SK-N-SH (cell line): ENCODE data around the gene TRPC4. TPM values are rescaled to one million over a fixed set of nuclear protein-coding genes. Genes with fewer than 3 reads are reported as not detected.

Source experiments
- CTCF ChIA-PET: fragments of 300-600, 350-600 bp; formaldehyde crosslinking; extraction: SDS; loops from one replicate; lab custom pipeline; 2021; lab: Yijun Ruan, JAX
- POLR2A ChIA-PET: fragments of 350-600 bp; sonication (Branson Sonifier 250); formaldehyde crosslinking; extraction: SDS; loops from one replicate; lab custom pipeline; 2020; ENCODE audit warnings: antibody characterized with exemption, inconsistent platforms; lab: Yijun Ruan, JAX
- DNase-seq: peaks from one replicate; pipeline ENCODE4 v3.0.0; 2012
- H2AFZ ChIP-seq: fragments of 200-600 bp; sonication (generic); 2 replicates; pipeline ENCODE4 v1.8.1; 2016; ENCODE audit warnings: antibody characterized with exemption, mild to moderate bottlenecking, low read depth
- H3F3A ChIP-seq: fragments of 200-600 bp; sonication (generic); replicated peaks from 2 replicates; pipeline ENCODE3; 2016; ENCODE audit warnings: antibody characterized with exemption, mild to moderate bottlenecking; ENCODE audit not compliant: insufficient read depth
- H3K27ac ChIP-seq, 2 experiments: fragments of 200-500 bp in 1 of 2; fragments of 200-600 bp in 1 of 2; sonication (Bioruptor generic) in 1 of 2; sonication (generic), shearing (Covaris generic) in 1 of 2; 2 replicates each; pipeline versions ENCODE4 v1.5.1 to v1.6.1; 2014 to 2016; ENCODE audit warnings: low read depth in 2 of 2, inconsistent platforms in 1 of 2, low read length in 1 of 2, mild to moderate bottlenecking in 1 of 2, mixed read lengths in 1 of 2
- H3K27me3 ChIP-seq: fragments of 200-600 bp; sonication (generic), shearing (Covaris generic); 2 replicates; pipeline ENCODE4 v1.6.1; 2016; ENCODE audit warnings: mixed run types; ENCODE audit not compliant: insufficient read depth
- H3K36me3 ChIP-seq, 2 experiments: fragments of 200-500 bp in 1 of 2; fragments of 200-600 bp in 1 of 2; sonication (Bioruptor generic) in 1 of 2; sonication (generic) in 1 of 2; replicated peaks in 1 of 2; 2 replicates each; pipeline versions ENCODE3 to v1.5.1; 2014 to 2016; ENCODE audit warnings: low read length in 1 of 2, mild to moderate bottlenecking in 1 of 2; ENCODE audit not compliant: insufficient read depth in 2 of 2, control insufficient read depth in 1 of 2
- H3K4me1 ChIP-seq, 2 experiments: fragments of 200-500 bp in 1 of 2; fragments of 200-600 bp in 1 of 2; sonication (Bioruptor generic) in 1 of 2; sonication (generic), shearing (Covaris generic) in 1 of 2; 2 replicates each; pipeline versions ENCODE4 v1.5.1 to v1.6.1; 2014 to 2016; ENCODE audit warnings: low read depth in 1 of 2, low read length in 1 of 2, mixed run types in 1 of 2; ENCODE audit not compliant: insufficient read depth in 2 of 2, control insufficient read depth in 1 of 2
- H3K4me2 ChIP-seq: fragments of 200-600 bp; sonication (generic), shearing (Covaris generic); 2 replicates; pipeline ENCODE4 v1.6.1; 2017; ENCODE audit warnings: mixed run types
- H3K4me3 ChIP-seq, 2 experiments: fragments of 200-500 bp in 1 of 2; fragments of 200-600 bp in 1 of 2; sonication (Bioruptor generic) in 1 of 2; sonication (generic), shearing (Covaris generic) in 1 of 2; 2 replicates each; pipeline versions ENCODE4 v1.5.1 to v1.8.1; 2014 to 2016; ENCODE audit warnings: low read depth in 2 of 2, inconsistent platforms in 1 of 2, low read length in 1 of 2, mild to moderate bottlenecking in 1 of 2, mixed read lengths in 1 of 2, moderate library complexity in 1 of 2
- H3K79me2 ChIP-seq: fragments of 200-600 bp; sonication (generic); 2 replicates; pipeline ENCODE4 v1.8.1; 2017; ENCODE audit warnings: mild to moderate bottlenecking; ENCODE audit not compliant: insufficient read depth
- H3K9ac ChIP-seq: fragments of 200-600 bp; sonication (generic); 2 replicates; pipeline ENCODE4 v1.6.1; 2017; ENCODE audit warnings: mixed run types
- H3K9me2 ChIP-seq: fragments of 200-600 bp; sonication (generic); 2 replicates; pipeline ENCODE4 v1.6.1; 2017; ENCODE audit warnings: mixed run types
- H3K9me3 ChIP-seq: fragments of 200-600 bp; sonication (generic); 2 replicates; pipeline ENCODE4 v1.6.1; 2017; ENCODE audit warnings: mixed run types, mild to moderate bottlenecking, moderate library complexity
- H4K20me1 ChIP-seq: fragments of 200-600 bp; sonication (generic); 2 replicates; pipeline ENCODE4 v1.6.1; 2017; ENCODE audit warnings: mild to moderate bottlenecking, mixed run types; ENCODE audit not compliant: insufficient read depth
- CHD2 ChIP-seq: fragments of 150-350 bp; IDR thresholded peaks from 2 replicates; pipeline ENCODE4 v1.6.1; 2018; ENCODE audit warnings: low read length; ENCODE audit not compliant: partially characterized antibody
- CTCF ChIP-seq: fragments of 200-600 bp; sonication (generic); IDR thresholded peaks from 2 replicates; pipeline ENCODE4 v1.6.1; 2017; ENCODE audit warnings: antibody characterized with exemption, mild to moderate bottlenecking, moderate library complexity
- ELF1 ChIP-seq: IDR thresholded peaks from 2 replicates; pipeline ENCODE4 v1.4.0; 2012
- EZH2phosphoT487 ChIP-seq: fragments of 200-600 bp; sonication (generic); IDR thresholded peaks from 2 replicates; pipeline ENCODE4 v1.6.1; 2017; ENCODE audit warnings: low read depth, mixed run types, mild to moderate bottlenecking, antibody characterized with exemption, moderate library complexity, borderline replicate concordance
- FOXJ3 ChIP-seq: sonication (generic); formaldehyde crosslinking; IDR thresholded peaks from 2 replicates; pipeline ENCODE4 v1.5.1; 2020; ENCODE audit warnings: mild to moderate bottlenecking, missing genetic modification reagents
- FOXM1 ChIP-seq: IDR thresholded peaks from 2 replicates; pipeline ENCODE4 v1.4.0; 2012; ENCODE audit warnings: low read depth, mild to moderate bottlenecking
- GABPA ChIP-seq: IDR thresholded peaks from 2 replicates; pipeline ENCODE4 v1.4.0; 2012; ENCODE audit warnings: low read depth, mild to moderate bottlenecking
- GATA2 ChIP-seq: sonication (generic); formaldehyde crosslinking; IDR thresholded peaks from 2 replicates; pipeline ENCODE4 v1.5.0; 2020; ENCODE audit warnings: mild to moderate bottlenecking, missing genetic modification reagents
- JUND ChIP-seq: IDR thresholded peaks from 2 replicates; pipeline ENCODE4 v1.4.0; 2012
- MAX ChIP-seq: IDR thresholded peaks from 2 replicates; pipeline ENCODE4 v1.4.0; 2012; ENCODE audit warnings: low read depth
- MEF2A ChIP-seq: IDR thresholded peaks from 2 replicates; pipeline ENCODE4 v1.4.0; 2012; ENCODE audit warnings: low read depth, borderline replicate concordance
- PBX3 ChIP-seq: IDR thresholded peaks from 2 replicates; pipeline ENCODE4; 2012
- POLR2AphosphoS5 ChIP-seq: IDR thresholded peaks from 2 replicates; pipeline ENCODE4 v1.6.1; 2012; ENCODE audit warnings: low read depth, low read length
- RCOR1 ChIP-seq: fragments of 150-350 bp; IDR thresholded peaks from 2 replicates; pipeline ENCODE4 v1.6.1; 2017; ENCODE audit warnings: antibody characterized with exemption, low read length
- SIN3A ChIP-seq: IDR thresholded peaks from 2 replicates; pipeline ENCODE4 v1.6.1; 2012; ENCODE audit warnings: low read depth, mild to moderate bottlenecking, low read length, moderate library complexity, borderline replicate concordance
- TAF1 ChIP-seq: IDR thresholded peaks from 2 replicates; pipeline ENCODE4 v1.6.1; 2012; ENCODE audit warnings: low read depth, mild to moderate bottlenecking, low read length, moderate library complexity, borderline replicate concordance
- TEAD4 ChIP-seq: IDR thresholded peaks from 2 replicates; pipeline ENCODE4 v1.4.0; 2012; ENCODE audit warnings: mild to moderate bottlenecking, borderline replicate concordance; ENCODE audit not compliant: insufficient read depth
- ZBTB33 ChIP-seq: IDR thresholded peaks from 2 replicates; pipeline ENCODE4 v1.4.0; 2012; ENCODE audit warnings: low read depth, borderline replicate concordance
- WGBS: methylation state at CpG from one replicate; pipeline ENCODE4 v1.1.6; 2017; ENCODE audit warnings: low lambda C conversion rate; 5-methylcytosine and 5-hydroxymethylcytosine counted together
- polyA plus RNA-seq, 3 experiments: library from polyadenylated mRNA; depleted of rRNA; stranded (reverse); fragments of >200 nt; gene quantifications; 2 replicates each; pipeline ENCODE4 v1.2.3, GENCODE V29; 2012
- TF ChIP-seq, protein P1 (sequence below): IDR thresholded peaks from 2 replicates; pipeline ENCODE4 v1.4.0; 2012; ENCODE audit warnings: low read depth, borderline replicate concordance

The TRPC4 gene
- polyA plus RNA-seq, 1 of the 3 experiments (the other 2 are of a cell fraction): not detected

DNA sequence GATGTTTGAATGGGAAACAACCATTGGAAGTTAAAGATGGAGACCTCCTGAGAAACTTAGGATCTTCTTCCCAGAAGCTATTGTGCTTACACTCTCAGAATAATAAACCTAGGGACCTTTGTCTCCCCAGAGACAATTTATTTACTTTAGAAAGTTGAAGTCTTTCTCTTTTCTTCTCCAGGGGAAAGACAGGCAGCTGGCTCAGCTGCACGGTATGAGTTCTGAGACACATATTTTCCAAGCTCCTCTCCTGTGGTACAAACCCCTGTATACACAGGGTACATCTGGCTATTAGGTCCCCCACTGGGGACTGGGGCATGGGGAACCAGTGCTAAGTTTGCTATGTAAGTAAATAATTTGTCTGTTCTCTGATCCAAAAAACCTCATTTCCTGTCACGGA is 203.5 kb downstream of the TRPC4 start:
- H3K9me3 ChIP-seq: no peaks in the 10 kb centered on the region
- H2AFZ ChIP-seq: peak overlapping the region; percentile 59; the same call in 1 of the 2 replicates

GRCh38 chr13:37665420-37665819 is 204.2 kb downstream of the TRPC4 start:
- Histone ChIP-seq H4K20me1 (no peaks in the 10 kb centered on the region), H3K9me3 (no peaks in the 10 kb centered on the region), H3F3A (no peaks in the 10 kb centered on the region), H3K9me2 (no peaks in the 10 kb centered on the region), H3K27ac (no peak overlapping the region), H3K4me1 (peaks cover 0 to 14% of the 10 kb centered on the region in 2 experiments; a peak in 1 of 4 replicates), H3K27me3 (no peaks in the 10 kb centered on the region), H2AFZ (peak overlapping the region; percentile 57; the same call in 1 of the 2 replicates), H3K36me3 (no peaks in the 10 kb centered on the region), H3K4me3 (no peak overlapping the region), H3K4me2 (no peak overlapping the region), H3K9ac (no peak overlapping the region), H3K79me2 (no peaks in the 10 kb centered on the region)
- WGBS: 9% methylated on average over 2 of the region's 2 CpGs
- ChIA-PET CTCF (no interaction called here), POLR2A (no interaction called here)
- TF ChIP-seq POLR2AphosphoS5: no peak
- TF ChIP-seq CHD2: no peak
- no peak for TF ChIP-seq FOXJ3 (CRISPR knock-in tag)
- no peak for TF ChIP-seq MAX
- TF ChIP-seq JUND: no peak
- no peak for TF ChIP-seq PBX3
- TF ChIP-seq RCOR1: no peak
- TF ChIP-seq, protein P1, sequence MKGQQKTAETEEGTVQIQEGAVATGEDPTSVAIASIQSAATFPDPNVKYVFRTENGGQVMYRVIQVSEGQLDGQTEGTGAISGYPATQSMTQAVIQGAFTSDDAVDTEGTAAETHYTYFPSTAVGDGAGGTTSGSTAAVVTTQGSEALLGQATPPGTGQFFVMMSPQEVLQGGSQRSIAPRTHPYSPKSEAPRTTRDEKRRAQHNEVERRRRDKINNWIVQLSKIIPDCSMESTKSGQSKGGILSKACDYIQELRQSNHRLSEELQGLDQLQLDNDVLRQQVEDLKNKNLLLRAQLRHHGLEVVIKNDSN: no peak
- TF ChIP-seq ELF1: no peak
- TF ChIP-seq CTCF: no peak
- no peak for TF ChIP-seq MEF2A
- TF ChIP-seq GABPA: no peak
- TF ChIP-seq EZH2phosphoT487: no peak
- TF ChIP-seq FOXM1: no peak
- TF ChIP-seq TAF1: no peak
- DNase-seq: no peak

More for the DNA sequence above, 203.5 kb downstream of the TRPC4 start:
- Histone ChIP-seq H3K9ac (no peak overlapping the region), H3K27me3 (no peaks in the 10 kb centered on the region), H3K4me1 (peaks cover 0 to 14% of the 10 kb centered on the region in 2 experiments; a peak in 1 of 4 replicates), H3K4me2 (no peak overlapping the region), H3F3A (no peaks in the 10 kb centered on the region), H3K9me2 (no peaks in the 10 kb centered on the region), H3K79me2 (no peaks in the 10 kb centered on the region), H4K20me1 (no peaks in the 10 kb centered on the region), H3K27ac (no peak overlapping the region), H3K4me3 (no peak overlapping the region), H3K36me3 (no peaks in the 10 kb centered on the region)
- ChIA-PET POLR2A (no interaction called here), CTCF (no interaction called here)
- DNase-seq: no peak
- WGBS: 45% methylated on average over 2 of the region's 2 CpGs
- TF ChIP-seq ZBTB33 (no peak), TEAD4 (no peak), EZH2phosphoT487 (no peak), SIN3A (no peak), TAF1 (no peak), GATA2 (CRISPR knock-in tag) (no peak)
- TF ChIP-seq, all 33 proteins: peak for 0
